Gastroesophageal sphincter (tissue), 4 donors: ENCODE results near the gene ZNF774. TPM values are rescaled to one million over a fixed set of nuclear protein-coding genes. Genes with fewer than 3 reads are reported as not detected.
"Not testable (repeated sequence)": the region's sequence is repeated elsewhere in the genome, so short reads cannot be mapped to it uniquely, and the experiment has no call there.

ENCODE experiments used
- ATAC-seq: fragments of 150-250 bp; one replicate; pipeline ENCODE4 v1.9.1; 2016; ENCODE audit warnings: mild to moderate bottlenecking, moderate library complexity
- H3K27ac ChIP-seq, 4 donors: fragments of 200-600 bp; sonication (generic) in 3 of 4; 1 replicate in 3 of 4; 2 replicates in 1 of 4; pipeline ENCODE4 v1.5.1; 2016 to 2019
- H3K27me3 ChIP-seq: fragments of 200-600 bp; sonication (generic); one replicate; pipeline ENCODE4 v1.5.1; 2019
- H3K36me3 ChIP-seq, 2 donors: fragments of 200-600 bp; sonication (generic); one replicate each; pipeline ENCODE4 v1.5.1; 2019; ENCODE audit warnings: control low read depth in 1 of 2
- H3K4me1 ChIP-seq, 3 donors: fragments of 200-600 bp; sonication (generic); 1 replicate in 2 of 3; 2 replicates in 1 of 3; pipeline ENCODE4 v1.5.1; 2016 to 2019; ENCODE audit warnings: control low read depth in 2 of 3
- H3K4me3 ChIP-seq, 2 donors: fragments of 200-600 bp; sonication (generic); one replicate each; pipeline ENCODE4 v1.5.1; 2019; ENCODE audit warnings: mild to moderate bottlenecking in 1 of 2, moderate library complexity in 1 of 2
- H3K9me3 ChIP-seq, 3 donors: fragments of 200-600 bp; sonication (generic); one replicate each; pipeline ENCODE4 v1.5.1; 2017 to 2019; ENCODE audit warnings: control low read depth in 2 of 3
- CTCF ChIP-seq, 4 experiments: fragments of 200-600 bp in 2 of 4; fragments of 450-650 bp in 2 of 4; sonication (generic) in 1 of 4; IDR thresholded peaks; one replicate each; pipeline ENCODE4 v1.5.1; 2017 to 2019; ENCODE audit warnings: antibody characterized with exemption in 4 of 4, mild to moderate bottlenecking in 2 of 4, moderate library complexity in 2 of 4
- EP300 ChIP-seq: sonication (generic); formaldehyde crosslinking; IDR thresholded peaks from one replicate; pipeline ENCODE4 v1.6.1; 2017; ENCODE audit warnings: antibody characterized with exemption, mild to moderate bottlenecking
- POLR2A ChIP-seq, 2 donors: fragments of 450-650 bp; IDR thresholded peaks; one replicate each; pipeline ENCODE4 v1.6.1; 2017; ENCODE audit warnings: antibody characterized with exemption in 2 of 2, mild to moderate bottlenecking in 2 of 2, moderate library complexity in 1 of 2
- POLR2AphosphoS5 ChIP-seq: sonication (generic); formaldehyde crosslinking; IDR thresholded peaks from one replicate; pipeline ENCODE4 v1.6.1; 2017; ENCODE audit warnings: antibody characterized with exemption
- WGBS, 2 donors: methylation state at CpG; one replicate each; pipeline ENCODE4 v1.1.5; 2018; ENCODE audit warnings: low coverage in 1 of 2; 5-methylcytosine and 5-hydroxymethylcytosine counted together
- small RNA-seq, 4 donors: library from RNA; depleted of rRNA; stranded (forward); fragments of <200 nt; gene quantifications; one replicate each; pipeline ENCODE3, GENCODE V24; 2016
- total RNA-seq, 4 donors: library from RNA; depleted of rRNA; stranded (reverse); fragments of >200 nt; gene quantifications; one replicate each; pipeline ENCODE4 v1.1.0, GENCODE V29; 2016

The ZNF774 gene
- total RNA-seq, 4 donors from 2014 or later, result 0.78 to 17.2 (median 1.1) TPM

- no peaks in the 10 kb centered on the region for H3K36me3 ChIP-seq
- H3K4me3 ChIP-seq, result no peak overlapping the region
- TF ChIP-seq EP300 (no peak), CTCF (IDR thresholded peaks at IDR 0.05) (no peak), POLR2A (IDR thresholded peaks at IDR 0.05) (no peak), POLR2AphosphoS5 (no peak)
- WGBS, 2 donors, result 44 to 56% methylated on average over 2 of the region's 2 CpGs
- no peaks in the 10 kb centered on the region for H3K9me3 ChIP-seq
- peak overlapping the region; percentile 30 to 88 (median 46) for H3K27ac ChIP-seq
- H3K4me1 ChIP-seq, result peaks cover 30 to 83% (median 34%) of the 10 kb centered on the region in 3 donors
- no peaks in the 10 kb centered on the region for H3K27me3 ChIP-seq
- ATAC-seq, result peak; percentile 31
Observed at GRCh38 chr15:90407871-90408317, 55.8 kb downstream of the ZNF774 start.

- H3K36me3 ChIP-seq, result no peaks in the 10 kb centered on the region
- 71 to 80% methylated on average over 3 of the region's 3 CpGs for WGBS, 2 donors
- TF ChIP-seq CTCF (IDR thresholded peaks at IDR 0.05) (no peak), EP300 (no peak), POLR2A (IDR thresholded peaks at IDR 0.05) (no peak), POLR2AphosphoS5 (no peak)
- no peak overlapping the region for H3K4me3 ChIP-seq
- peaks cover 30 to 83% (median 36%) of the 10 kb centered on the region in 3 donors for H3K4me1 ChIP-seq
- peak overlapping the region in 1 of 4 donors; percentile 88 for H3K27ac ChIP-seq
- no peaks in the 10 kb centered on the region for H3K27me3 ChIP-seq
- H3K9me3 ChIP-seq, result no peaks in the 10 kb centered on the region
- no peak for ATAC-seq
Observed at GRCh38 chr15:90408657-90409056, 56.6 kb downstream of the ZNF774 start.

- not testable (repeated sequence) for H3K4me3 ChIP-seq, ATAC-seq, H3K36me3 ChIP-seq, H3K27me3 ChIP-seq, H3K27ac ChIP-seq, H3K9me3 ChIP-seq
- H3K4me1 ChIP-seq, result peaks cover 30 to 83% (median 38%) of the 10 kb centered on the region in 3 donors
- 88 to 100% methylated on average over 2 to 3 of the region's 3 CpGs for WGBS, 2 donors
Observed at GRCh38 chr15:90409587-90409986, 57.5 kb downstream of the ZNF774 start.

- peaks cover 28 to 84% (median 36%) of the 10 kb centered on the region in 3 donors for H3K4me1 ChIP-seq
- ATAC-seq, result not testable (repeated sequence)
- WGBS, 2 donors, result 95 to 100% methylated on average over 3 to 4 of the region's 4 CpGs
Observed at GRCh38 chr15:90410316-90410715, 58.2 kb downstream of the ZNF774 start.

GRCh38 chr15:90411176-90411575 is 59.1 kb downstream of the ZNF774 start:
- Histone ChIP-seq H3K27me3 (no peaks in the 10 kb centered on the region), H3K4me1 (peaks cover 22 to 79% (median 30%) of the 10 kb centered on the region in 3 donors), H3K9me3 (no peaks in the 10 kb centered on the region), H3K36me3 (no peaks in the 10 kb centered on the region), H3K4me3 (no peak overlapping the region), H3K27ac (peak overlapping the region in 1 of 4 donors; percentile 21)
- WGBS, 2 donors, result 85 to 100% methylated on average over 1 to 2 of the region's 2 CpGs
- TF ChIP-seq CTCF (IDR thresholded peaks at IDR 0.05) (no peak), POLR2AphosphoS5 (no peak), EP300 (no peak), POLR2A (IDR thresholded peaks at IDR 0.05) (no peak)
- ATAC-seq, result no peak

More at GRCh38 chr15:90410316-90410715, 58.2 kb downstream of the ZNF774 start:
- not testable (repeated sequence) for H3K4me3 ChIP-seq, H3K9me3 ChIP-seq, H3K36me3 ChIP-seq, H3K27me3 ChIP-seq, H3K27ac ChIP-seq

Small RNAs within 50 kb of the gene (small RNA-seq; reads per million reads assigned to genes)
- 0 reads per million in 4 donors for gene NDUFA3P4

Other genes starting within 250 kb of the ZNF774 start
- 100 to 1,000 TPM in 3 of 4 donors, 10 to 100 TPM in 1; 45.2 to 289 (median 132) TPM for gene IDH2, start 249.8 kb upstream of the ZNF774 start, total RNA-seq
- 10 to 100 TPM; 18.7 to 44.9 (median 41.9) TPM for gene SEMA4B, start 151.0 kb upstream of the ZNF774 start, total RNA-seq
- 10 to 100 TPM; 22.8 to 35.6 (median 25.5) TPM for gene CIB1, start 118.3 kb upstream of the ZNF774 start, total RNA-seq
- gene GDPGP1, start 118.1 kb upstream of the ZNF774 start, total RNA-seq, result 1 to 10 TPM; 2.0 to 8.9 (median 7.5) TPM
- under 1 TPM in 1 of 4 donors, not detected in 3; 0.54 TPM for gene TTLL13, start 102.7 kb upstream of the ZNF774 start, total RNA-seq
- 100 to 1,000 TPM; 127 to 182 (median 151) TPM for gene NGRN, start 86.6 kb upstream of the ZNF774 start, total RNA-seq
- gene IQGAP1, start 36.0 kb downstream of the ZNF774 start, total RNA-seq, result 100 to 1,000 TPM; 210 to 360 (median 245) TPM
- 10 to 100 TPM; 44.5 to 68.6 (median 65.6) TPM for gene CRTC3, start 177.6 kb downstream of the ZNF774 start, total RNA-seq